ENCODE measurements around the gene G6PC3. TPM values are rescaled to one million over a fixed set of nuclear protein-coding genes. Genes with fewer than 3 reads are reported as not detected.

Gene G6PC3
- total RNA-seq, 8 experiments from 2014 or later = 43.6 to 194 (median 63.4) TPM

GRCh38 chr17:44108440-44109311 is 38.1 kb downstream of the G6PC3 start:
- peak overlapping the region in 1 of 2 donors; percentile 6 for H3K27ac ChIP-seq
- H3K4me3 ChIP-seq = no peak overlapping the region
- in situ Hi-C loops (cut with MboI; ENCODE audit: low pct_unique_long_range_greater_than_20kb in 2 of 9, low sequenced_read_pairs in 9 of 9, unreplicated experiment in 9 of 9) = no loop called here
- peak in 7 of 8 experiments; percentile 27 to 56 (median 39) for ATAC-seq (replicated peaks in 6 of 8)
- H3K4me1 ChIP-seq (replicated peaks in 1 of 2) = peaks cover 29 to 34% of the 10 kb centered on the region in 2 donors
- WGBS, 10 experiments = 0 to 100% (median 69%) methylated on average over 1 to 6 of the region's 16 CpGs; no CpG with 5 or more reads in 1 of the 10 experiments

GRCh38 chr17:44109312-44109630 is 38.7 kb downstream of the G6PC3 start:
- peaks cover 29 to 34% of the 10 kb centered on the region in 2 donors for H3K4me1 ChIP-seq (replicated peaks in 1 of 2)
- no peak overlapping the region for H3K4me3 ChIP-seq
- no peak for ATAC-seq (replicated peaks in 6 of 8)
- no CpG with 5 or more reads among the region's 4 CpGs for WGBS, 10 experiments
- peak overlapping the region in 1 of 2 donors; percentile 6 for H3K27ac ChIP-seq
- in situ Hi-C loops (cut with MboI; ENCODE audit: low pct_unique_long_range_greater_than_20kb in 2 of 9, low sequenced_read_pairs in 9 of 9, unreplicated experiment in 9 of 9) = no loop called here

- ATAC-seq (replicated peaks in 6 of 8) = no peak
- WGBS, 10 experiments = 85 to 100% (median 88%) methylated on average over 1 to 6 of the region's 10 CpGs; no CpG with 5 or more reads in 6 of the 10 experiments
- Histone ChIP-seq H3K4me1 (replicated peaks in 1 of 2) (peaks cover 29 to 34% of the 10 kb centered on the region in 2 donors), H3K4me3 (no peak overlapping the region), H3K27ac (no peak overlapping the region)
- in situ Hi-C loops (cut with MboI; ENCODE audit: low pct_unique_long_range_greater_than_20kb in 2 of 9, low sequenced_read_pairs in 9 of 9, unreplicated experiment in 9 of 9) = no loop called here
Measured at GRCh38 chr17:44110011-44110686, 39.6 kb downstream of the G6PC3 start.

- Histone ChIP-seq H3K4me1 (replicated peaks in 1 of 2) (peaks cover 29 to 34% of the 10 kb centered on the region in 2 donors), H3K27ac (peak overlapping the region; percentile 26 to 31)
Measured at GRCh38 chr17:44110823-44111633, 40.5 kb downstream of the G6PC3 start.

GRCh38 chr17:44111777-44112176 is 41.2 kb downstream of the G6PC3 start:
- H3K27ac ChIP-seq = no peak overlapping the region
- WGBS, 10 experiments = 85 to 100% (median 100%) methylated on average over 1 to 3 of the region's 3 CpGs; no CpG with 5 or more reads in 5 of the 10 experiments
- peaks cover 29 to 34% of the 10 kb centered on the region in 2 donors for H3K4me1 ChIP-seq (replicated peaks in 1 of 2)
- in situ Hi-C loops (cut with MboI; ENCODE audit: low pct_unique_long_range_greater_than_20kb in 2 of 9, low sequenced_read_pairs in 9 of 9, unreplicated experiment in 9 of 9) = no loop called here
- H3K4me3 ChIP-seq = no peak overlapping the region
- no peak for ATAC-seq (replicated peaks in 6 of 8)

More at GRCh38 chr17:44110823-44111633, 40.5 kb downstream of the G6PC3 start:
- WGBS, 10 experiments = 0 to 20% (median 5%) methylated on average over 1 to 4 of the region's 28 CpGs; no CpG with 5 or more reads in 7 of the 10 experiments
- ATAC-seq (replicated peaks in 6 of 8) = peak; percentile 87 to 97 (median 90)
- peak overlapping the region in 3 of 5 donors; percentile 3 to 13 (median 13) for H3K4me3 ChIP-seq
- in situ Hi-C loops (cut with MboI; ENCODE audit: low pct_unique_long_range_greater_than_20kb in 2 of 9, low sequenced_read_pairs in 9 of 9, unreplicated experiment in 9 of 9) = no loop called here

- Histone ChIP-seq H3K27ac (no peak overlapping the region), H3K4me1 (replicated peaks in 1 of 2) (peaks cover 29 to 34% of the 10 kb centered on the region in 2 donors), H3K4me3 (no peak overlapping the region)
- in situ Hi-C loops (cut with MboI; ENCODE audit: low pct_unique_long_range_greater_than_20kb in 2 of 9, low sequenced_read_pairs in 9 of 9, unreplicated experiment in 9 of 9) = no loop called here
- WGBS, 10 experiments = 60 to 100% (median 67%) methylated on average over 1 to 2 of the region's 4 CpGs; no CpG with 5 or more reads in 6 of the 10 experiments
- ATAC-seq (replicated peaks in 6 of 8) = peak in 2 of 8 experiments; percentile 38 to 43
Measured at GRCh38 chr17:44112284-44113280, 42.0 kb downstream of the G6PC3 start.

GRCh38 chr17:44113382-44113781 is 42.8 kb downstream of the G6PC3 start:
- WGBS, 10 experiments = 100% methylated on average over 1 of the region's 1 CpG; no CpG with 5 or more reads in 9 of the 10 experiments
- in situ Hi-C loops (cut with MboI; ENCODE audit: low pct_unique_long_range_greater_than_20kb in 2 of 9, low sequenced_read_pairs in 9 of 9, unreplicated experiment in 9 of 9) = no loop called here
- peaks cover 29 to 34% of the 10 kb centered on the region in 2 donors for H3K4me1 ChIP-seq (replicated peaks in 1 of 2)
- no peak overlapping the region for H3K4me3 ChIP-seq
- ATAC-seq (replicated peaks in 6 of 8) = no peak
- no peak overlapping the region for H3K27ac ChIP-seq

GRCh38 chr17:44113868-44114840 is 43.6 kb downstream of the G6PC3 start:
- no peak overlapping the region for H3K4me3 ChIP-seq
- 29 to 70% (median 62%) methylated on average over 1 to 3 of the region's 9 CpGs; no CpG with 5 or more reads in 4 of the 10 experiments for WGBS, 10 experiments
- in situ Hi-C loops (cut with MboI; ENCODE audit: low pct_unique_long_range_greater_than_20kb in 2 of 9, low sequenced_read_pairs in 9 of 9, unreplicated experiment in 9 of 9) = no loop called here
- peaks cover 23 to 34% of the 10 kb centered on the region in 2 donors for H3K4me1 ChIP-seq (replicated peaks in 1 of 2)
- no peak for ATAC-seq (replicated peaks in 6 of 8)
- no peak overlapping the region for H3K27ac ChIP-seq

- in situ Hi-C loops (cut with MboI; ENCODE audit: low pct_unique_long_range_greater_than_20kb in 2 of 9, low sequenced_read_pairs in 9 of 9, unreplicated experiment in 9 of 9) = no loop called here
- WGBS, 10 experiments = 40 to 76% (median 47%) methylated on average over 1 to 5 of the region's 11 CpGs; no CpG with 5 or more reads in 5 of the 10 experiments
- no peak overlapping the region for H3K27ac ChIP-seq
- H3K4me3 ChIP-seq = no peak overlapping the region
- H3K4me1 ChIP-seq (replicated peaks in 1 of 2) = peaks cover 19 to 23% of the 10 kb centered on the region in 2 donors
- peak in 1 of 8 experiments; percentile 5 for ATAC-seq (replicated peaks in 6 of 8)
Measured at GRCh38 chr17:44115585-44116415, 45.3 kb downstream of the G6PC3 start.

GRCh38 chr17:44117351-44117750 is 46.8 kb downstream of the G6PC3 start:
- no peak for ATAC-seq (replicated peaks in 6 of 8)
- Histone ChIP-seq H3K27ac (no peak overlapping the region), H3K4me1 (replicated peaks in 1 of 2) (peaks cover 17 to 21% of the 10 kb centered on the region in 2 donors), H3K4me3 (no peak overlapping the region)
- 100% methylated on average over 1 of the region's 18 CpGs; no CpG with 5 or more reads in 9 of the 10 experiments for WGBS, 10 experiments
- in situ Hi-C loops (cut with MboI; ENCODE audit: low pct_unique_long_range_greater_than_20kb in 2 of 9, low sequenced_read_pairs in 9 of 9, unreplicated experiment in 9 of 9) = no loop called here
